ENCODE measurements around the gene INPP5B. TPM values are rescaled to one million over a fixed set of nuclear protein-coding genes. Genes with fewer than 3 reads are reported as not detected.
A peak's percentile ranks its signal among the peaks of the same experiment; 100 is the strongest.

INPP5B gene
- total and polyA plus RNA-seq, 2 experiments from 2014 or later, result 6.9 to 29.1 TPM

DNA sequence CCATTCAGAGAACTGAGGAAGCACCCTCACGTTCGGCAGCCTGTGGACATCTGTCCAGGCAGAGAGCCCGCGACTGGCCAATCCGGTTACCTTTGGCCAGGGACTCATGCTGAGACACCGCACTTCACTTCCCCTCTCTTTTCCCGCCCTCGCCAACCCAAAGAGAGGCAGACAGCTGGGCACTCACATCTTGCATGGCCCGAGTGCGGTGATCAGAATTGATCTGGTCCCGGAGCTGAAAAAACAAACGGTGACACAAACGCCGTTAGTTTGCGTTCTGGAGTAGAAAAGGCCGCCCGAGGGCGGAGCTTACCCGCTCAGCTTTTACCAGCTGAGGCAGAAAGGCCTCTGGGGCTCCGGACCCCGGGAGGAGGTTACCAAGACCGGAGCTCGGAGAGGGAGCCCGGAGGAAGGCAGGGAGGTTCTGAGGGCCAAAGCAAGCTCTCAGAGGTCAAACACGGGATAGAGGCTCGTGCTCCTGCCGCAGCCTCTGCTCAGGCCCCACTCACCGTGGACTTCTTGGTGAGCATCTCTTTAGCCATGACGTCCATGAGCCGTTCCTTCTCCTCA is 42.6 kb upstream of the INPP5B start:
- peaks cover 16% of the 10 kb centered on the region; the same call in 1 of the 2 replicates for H3F3A ChIP-seq (replicated peaks; ENCODE audit: low read depth)
- H3K4me2 ChIP-seq, result peak overlapping the region; percentile 96
- peaks cover 11% of the 10 kb centered on the region for H3K4me1 Mint-ChIP-seq
- H3K27ac Mint-ChIP-seq, result peak overlapping the region; percentile 95
- H4K20me1 ChIP-seq (replicated peaks; ENCODE audit: insufficient read depth), result peaks cover 24% of the 10 kb centered on the region
- peaks cover 10% of the 10 kb centered on the region for H3K27me3 Mint-ChIP-seq (ENCODE audit: insufficient read depth, low read depth, poor library complexity)
- peaks cover 5% of the 10 kb centered on the region; the same call in 1 of the 3 replicates for H3K9me3 Mint-ChIP-seq
- no peaks in the 10 kb centered on the region for H3K9me2 ChIP-seq (ENCODE audit: insufficient read depth)
- peaks cover 41% of the 10 kb centered on the region for H3K36me3 Mint-ChIP-seq (ENCODE audit: low read depth)
- peak overlapping the region; percentile 88 for H3K27ac ChIP-seq (ENCODE audit: low read depth)
- H2AFZ ChIP-seq, result peak overlapping the region; percentile 35; the same call in 1 of the 2 replicates
- H3K4me1 ChIP-seq (ENCODE audit: insufficient read depth), result 0 out of 2 replicates have a peak, but pooled peaks cover 7% of the 10 kb centered on the region
- peak; percentile 58 for DNase-seq (ENCODE audit: low spot score)
- H3K36me3 ChIP-seq (ENCODE audit: insufficient read depth), result peaks cover 34% of the 10 kb centered on the region
- TF ChIP-seq STAT1 (IDR thresholded peaks at IDR 0.05; ENCODE audit: unreplicated experiment) (no peak), JUNB (IDR thresholded peaks at IDR 0.05; ENCODE audit: unreplicated experiment) (no peak)
- H3K4me3 ChIP-seq, result peak overlapping the region; percentile 86
- H3K27me3 ChIP-seq (ENCODE audit: insufficient read depth), result no peaks in the 10 kb centered on the region
- peak overlapping the region; percentile 99 for H3K4me3 Mint-ChIP-seq
- ATAC-seq, result peak; percentile 32
- peaks cover 28% of the 10 kb centered on the region for H3K79me2 ChIP-seq (replicated peaks; ENCODE audit: insufficient read depth)

DNA sequence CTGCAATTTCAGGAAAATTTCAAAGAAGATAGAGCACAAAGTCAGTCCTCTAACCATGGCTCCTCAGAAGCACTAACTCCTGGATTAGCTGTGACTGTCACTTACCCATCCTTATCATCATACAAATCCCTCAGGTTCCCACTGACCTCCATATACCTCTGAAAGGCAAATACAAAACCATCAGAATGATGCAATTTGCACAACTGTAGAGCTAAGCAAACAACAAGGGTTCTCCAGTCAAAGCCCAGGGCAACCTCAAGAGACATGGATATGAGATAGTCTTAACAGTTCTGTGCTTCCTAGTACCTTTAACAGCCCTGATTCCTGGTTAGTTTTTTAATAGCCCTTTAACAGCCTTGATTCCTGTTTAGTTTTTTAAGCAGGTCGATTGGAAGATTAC is 40.8 kb upstream of the INPP5B start:
- Mint-ChIP-seq H3K27ac (no peak overlapping the region), H3K4me3 (peak overlapping the region; percentile 99; the same call in 1 of the 3 replicates)
- no peak for ATAC-seq

DNA sequence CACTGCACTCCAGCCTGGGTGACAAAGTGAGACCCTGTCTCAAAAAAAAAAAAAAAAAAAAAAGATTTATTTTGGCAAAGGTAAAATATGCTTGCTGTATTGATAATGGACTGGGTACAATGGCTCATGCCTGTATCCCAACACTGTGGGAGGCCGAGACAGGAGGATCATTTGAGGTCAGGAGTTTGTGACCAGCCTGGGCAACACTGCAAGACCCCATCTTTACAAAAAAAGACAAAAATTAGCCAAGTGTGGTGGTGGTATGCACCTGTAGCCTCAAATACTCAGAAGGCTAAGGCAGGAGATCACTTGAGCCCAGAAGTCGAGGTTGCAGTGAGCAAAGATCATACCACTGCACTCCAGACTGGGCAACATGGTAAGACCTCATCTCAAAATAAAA is 36.7 kb upstream of the INPP5B start:
- H3K27ac Mint-ChIP-seq, result no peak overlapping the region
- H3K36me3 ChIP-seq (ENCODE audit: insufficient read depth), result peaks cover 89% of the 10 kb centered on the region
- no peak overlapping the region for H2AFZ ChIP-seq

More for the DNA sequence above, 40.8 kb upstream of the INPP5B start:
- Histone ChIP-seq H4K20me1 (replicated peaks; ENCODE audit: insufficient read depth) (peaks cover 24% of the 10 kb centered on the region), H3K36me3 (ENCODE audit: insufficient read depth) (peaks cover 50% of the 10 kb centered on the region), H3K4me2 (peak overlapping the region; percentile 96; the same call in 1 of the 2 replicates), H3K27me3 (ENCODE audit: insufficient read depth) (no peaks in the 10 kb centered on the region), H3F3A (replicated peaks; ENCODE audit: low read depth) (peaks cover 20% of the 10 kb centered on the region; the same call in 1 of the 2 replicates), H2AFZ (no peak overlapping the region), H3K79me2 (replicated peaks; ENCODE audit: insufficient read depth) (peaks cover 28% of the 10 kb centered on the region), H3K4me1 (ENCODE audit: insufficient read depth) (0 out of 2 replicates have a peak, but pooled peaks cover 7% of the 10 kb centered on the region), H3K9me2 (ENCODE audit: insufficient read depth) (no peaks in the 10 kb centered on the region), H3K4me3 (no peak overlapping the region), H3K27ac (ENCODE audit: low read depth) (no peak overlapping the region)
- Mint-ChIP-seq H3K4me1 (peaks cover 8% of the 10 kb centered on the region; the same call in 2 of the 3 replicates), H3K36me3 (ENCODE audit: low read depth) (peaks cover 55% of the 10 kb centered on the region), H3K9me3 (peaks cover 5% of the 10 kb centered on the region; the same call in 1 of the 3 replicates), H3K27me3 (ENCODE audit: insufficient read depth, low read depth, poor library complexity) (peaks cover 10% of the 10 kb centered on the region)
- TF ChIP-seq EZH2 (IDR thresholded peaks at IDR 0.05; ENCODE audit: low read depth, unreplicated experiment), result no peak
- no peak for DNase-seq (ENCODE audit: low spot score)

DNA sequence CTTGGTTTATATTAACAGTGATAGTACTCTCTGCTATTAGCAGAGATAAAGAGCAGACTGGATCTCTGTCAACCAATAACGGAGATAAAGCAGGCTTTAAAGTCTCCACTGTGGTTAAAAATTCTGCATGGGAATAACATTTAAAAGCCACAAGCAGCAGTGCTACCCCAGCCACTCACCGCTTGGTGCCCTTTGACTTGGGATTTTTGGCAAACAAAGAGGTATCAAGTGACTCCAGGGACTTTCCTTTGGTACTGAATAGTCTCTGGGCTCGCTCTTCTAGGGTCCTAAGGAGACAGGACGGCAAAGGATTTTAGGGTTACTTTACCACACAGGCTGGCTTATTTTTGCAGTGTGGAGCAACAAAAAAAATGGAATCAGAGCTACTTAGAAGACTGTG is 31.7 kb upstream of the INPP5B start:
- Histone ChIP-seq H3K36me3 (ENCODE audit: insufficient read depth) (peaks cover 83% of the 10 kb centered on the region), H2AFZ (no peak overlapping the region), H3K4me2 (no peak overlapping the region), H3K79me2 (replicated peaks; ENCODE audit: insufficient read depth) (peaks cover 14% of the 10 kb centered on the region), H3K9me2 (ENCODE audit: insufficient read depth) (no peaks in the 10 kb centered on the region), H4K20me1 (replicated peaks; ENCODE audit: insufficient read depth) (peaks cover 17% of the 10 kb centered on the region), H3K4me1 (ENCODE audit: insufficient read depth) (no peaks in the 10 kb centered on the region), H3K27me3 (ENCODE audit: insufficient read depth) (no peaks in the 10 kb centered on the region), H3K4me3 (no peak overlapping the region), H3F3A (replicated peaks; ENCODE audit: low read depth) (peaks cover 23% of the 10 kb centered on the region), H3K27ac (ENCODE audit: low read depth) (no peak overlapping the region)
- no peak for DNase-seq (ENCODE audit: low spot score)
- Mint-ChIP-seq H3K36me3 (ENCODE audit: low read depth) (peaks cover 95% of the 10 kb centered on the region), H3K9me3 (no peaks in the 10 kb centered on the region), H3K4me3 (no peak overlapping the region), H3K27me3 (ENCODE audit: insufficient read depth, low read depth, poor library complexity) (peaks cover 1% of the 10 kb centered on the region), H3K4me1 (no peaks in the 10 kb centered on the region), H3K27ac (no peak overlapping the region)
- no peak for ATAC-seq
- TF ChIP-seq, protein P1, sequence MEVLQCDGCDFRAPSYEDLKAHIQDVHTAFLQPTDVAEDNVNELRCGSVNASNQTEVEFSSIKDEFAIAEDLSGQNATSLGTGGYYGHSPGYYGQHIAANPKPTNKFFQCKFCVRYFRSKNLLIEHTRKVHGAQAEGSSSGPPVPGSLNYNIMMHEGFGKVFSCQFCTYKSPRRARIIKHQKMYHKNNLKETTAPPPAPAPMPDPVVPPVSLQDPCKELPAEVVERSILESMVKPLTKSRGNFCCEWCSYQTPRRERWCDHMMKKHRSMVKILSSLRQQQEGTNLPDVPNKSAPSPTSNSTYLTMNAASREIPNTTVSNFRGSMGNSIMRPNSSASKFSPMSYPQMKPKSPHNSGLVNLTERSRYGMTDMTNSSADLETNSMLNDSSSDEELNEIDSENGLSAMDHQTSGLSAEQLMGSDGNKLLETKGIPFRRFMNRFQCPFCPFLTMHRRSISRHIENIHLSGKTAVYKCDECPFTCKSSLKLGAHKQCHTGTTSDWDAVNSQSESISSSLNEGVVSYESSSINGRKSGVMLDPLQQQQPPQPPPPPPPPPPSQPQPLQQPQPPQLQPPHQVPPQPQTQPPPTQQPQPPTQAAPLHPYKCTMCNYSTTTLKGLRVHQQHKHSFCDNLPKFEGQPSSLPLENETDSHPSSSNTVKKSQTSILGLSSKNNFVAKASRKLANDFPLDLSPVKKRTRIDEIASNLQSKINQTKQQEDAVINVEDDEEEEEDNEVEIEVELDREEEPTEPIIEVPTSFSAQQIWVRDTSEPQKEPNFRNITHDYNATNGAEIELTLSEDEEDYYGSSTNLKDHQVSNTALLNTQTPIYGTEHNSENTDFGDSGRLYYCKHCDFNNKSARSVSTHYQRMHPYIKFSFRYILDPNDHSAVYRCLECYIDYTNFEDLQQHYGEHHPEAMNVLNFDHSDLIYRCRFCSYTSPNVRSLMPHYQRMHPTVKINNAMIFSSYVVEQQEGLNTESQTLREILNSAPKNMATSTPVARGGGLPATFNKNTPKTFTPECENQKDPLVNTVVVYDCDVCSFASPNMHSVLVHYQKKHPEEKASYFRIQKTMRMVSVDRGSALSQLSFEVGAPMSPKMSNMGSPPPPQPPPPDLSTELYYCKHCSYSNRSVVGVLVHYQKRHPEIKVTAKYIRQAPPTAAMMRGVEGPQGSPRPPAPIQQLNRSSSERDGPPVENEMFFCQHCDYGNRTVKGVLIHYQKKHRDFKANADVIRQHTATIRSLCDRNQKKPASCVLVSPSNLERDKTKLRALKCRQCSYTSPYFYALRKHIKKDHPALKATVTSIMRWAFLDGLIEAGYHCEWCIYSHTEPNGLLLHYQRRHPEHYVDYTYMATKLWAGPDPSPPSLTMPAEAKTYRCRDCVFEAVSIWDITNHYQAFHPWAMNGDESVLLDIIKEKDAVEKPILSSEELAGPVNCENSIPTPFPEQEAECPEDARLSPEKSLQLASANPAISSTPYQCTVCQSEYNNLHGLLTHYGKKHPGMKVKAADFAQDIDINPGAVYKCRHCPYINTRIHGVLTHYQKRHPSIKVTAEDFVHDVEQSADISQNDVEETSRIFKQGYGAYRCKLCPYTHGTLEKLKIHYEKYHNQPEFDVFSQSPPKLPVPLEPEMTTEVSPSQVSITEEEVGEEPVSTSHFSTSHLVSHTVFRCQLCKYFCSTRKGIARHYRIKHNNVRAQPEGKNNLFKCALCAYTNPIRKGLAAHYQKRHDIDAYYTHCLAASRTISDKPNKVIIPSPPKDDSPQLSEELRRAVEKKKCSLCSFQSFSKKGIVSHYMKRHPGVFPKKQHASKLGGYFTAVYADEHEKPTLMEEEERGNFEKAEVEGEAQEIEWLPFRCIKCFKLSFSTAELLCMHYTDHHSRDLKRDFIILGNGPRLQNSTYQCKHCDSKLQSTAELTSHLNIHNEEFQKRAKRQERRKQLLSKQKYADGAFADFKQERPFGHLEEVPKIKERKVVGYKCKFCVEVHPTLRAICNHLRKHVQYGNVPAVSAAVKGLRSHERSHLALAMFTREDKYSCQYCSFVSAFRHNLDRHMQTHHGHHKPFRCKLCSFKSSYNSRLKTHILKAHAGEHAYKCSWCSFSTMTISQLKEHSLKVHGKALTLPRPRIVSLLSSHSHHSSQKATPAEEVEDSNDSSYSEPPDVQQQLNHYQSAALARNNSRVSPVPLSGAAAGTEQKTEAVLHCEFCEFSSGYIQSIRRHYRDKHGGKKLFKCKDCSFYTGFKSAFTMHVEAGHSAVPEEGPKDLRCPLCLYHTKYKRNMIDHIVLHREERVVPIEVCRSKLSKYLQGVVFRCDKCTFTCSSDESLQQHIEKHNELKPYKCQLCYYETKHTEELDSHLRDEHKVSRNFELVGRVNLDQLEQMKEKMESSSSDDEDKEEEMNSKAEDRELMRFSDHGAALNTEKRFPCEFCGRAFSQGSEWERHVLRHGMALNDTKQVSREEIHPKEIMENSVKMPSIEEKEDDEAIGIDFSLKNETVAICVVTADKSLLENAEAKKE (CRISPR knock-in tag; IDR thresholded peaks at IDR 0.05), result no peak
- no peak for TF ChIP-seq STAT1 (IDR thresholded peaks at IDR 0.05; ENCODE audit: unreplicated experiment)

More for the DNA sequence above, 36.7 kb upstream of the INPP5B start:
- Mint-ChIP-seq H3K36me3 (ENCODE audit: low read depth) (peaks cover 93% of the 10 kb centered on the region), H3K4me3 (no peak overlapping the region), H3K4me1 (peaks cover 3% of the 10 kb centered on the region; the same call in 2 of the 3 replicates), H3K27me3 (ENCODE audit: insufficient read depth, low read depth, poor library complexity) (peaks cover 1% of the 10 kb centered on the region), H3K9me3 (no peaks in the 10 kb centered on the region)
- Histone ChIP-seq H3K27me3 (ENCODE audit: insufficient read depth) (no peaks in the 10 kb centered on the region), H3K27ac (ENCODE audit: low read depth) (no peak overlapping the region), H3F3A (replicated peaks; ENCODE audit: low read depth) (peaks cover 28% of the 10 kb centered on the region; the same call in 1 of the 2 replicates), H3K79me2 (replicated peaks; ENCODE audit: insufficient read depth) (peaks cover 16% of the 10 kb centered on the region), H3K9me2 (ENCODE audit: insufficient read depth) (no peaks in the 10 kb centered on the region), H3K4me1 (ENCODE audit: insufficient read depth) (0 out of 2 replicates have a peak, but pooled peaks cover 3% of the 10 kb centered on the region), H4K20me1 (replicated peaks; ENCODE audit: insufficient read depth) (peaks cover 37% of the 10 kb centered on the region), H3K4me3 (no peak overlapping the region), H3K4me2 (no peak overlapping the region)
- TF ChIP-seq EZH2phosphoT487 (IDR thresholded peaks at IDR 0.05; ENCODE audit: unreplicated experiment), result no peak
- ATAC-seq, result no peak
- no peak for DNase-seq (ENCODE audit: low spot score)
